ENCODE measurements around the gene CASD1. TPM values are rescaled to one million over a fixed set of nuclear protein-coding genes. Genes with fewer than 3 reads are reported as not detected.

Gene CASD1
- total RNA-seq, 1 experiment from 2014 or later = 14.0 TPM

GRCh38 chr7:94486216-94486615, 23.4 kb upstream of the CASD1 start:
- intact Hi-C loops (cut with micrococcal nuclease; ENCODE audit: unreplicated experiment) = no loop called here
- TF ChIP-seq CTCF (conservative IDR thresholded peaks at IDR 0.05) (no peak), EZH2 (IDR thresholded peaks at IDR 0.05; ENCODE audit: low read depth) (no peak)

GRCh38 chr7:94491410-94491809, 18.2 kb upstream of the CASD1 start:
- DNase-seq = no peak
- H4K20me1 ChIP-seq (ENCODE audit: insufficient read depth) = no peaks in the 10 kb centered on the region
- TF ChIP-seq EZH2 (IDR thresholded peaks at IDR 0.05; ENCODE audit: low read depth) (no peak), CTCF (conservative IDR thresholded peaks at IDR 0.05) (no peak)

More at GRCh38 chr7:94486216-94486615, 23.4 kb upstream of the CASD1 start:
- H2AFZ ChIP-seq = no peak overlapping the region
- no peaks in the 10 kb centered on the region for H3K9me2 ChIP-seq (ENCODE audit: insufficient read depth)
- no peaks in the 10 kb centered on the region for H4K20me1 ChIP-seq (ENCODE audit: insufficient read depth)
- no peaks in the 10 kb centered on the region for H3K27me3 ChIP-seq (ENCODE audit: insufficient read depth, low read depth)
- ChIA-PET POLR2A (ENCODE audit: unreplicated experiment) (no interaction called here), CTCF (no interaction called here)
- no peaks in the 10 kb centered on the region for H3F3A ChIP-seq (ENCODE audit: insufficient read depth, low read depth)
- no peaks in the 10 kb centered on the region for H3K79me2 ChIP-seq (ENCODE audit: low read depth)
- H3K4me3 ChIP-seq = no peak overlapping the region
- H3K27ac ChIP-seq = no peak overlapping the region
- no peaks in the 10 kb centered on the region for H3K9me3 ChIP-seq (ENCODE audit: insufficient read depth, low read depth)
- DNase-seq = no peak
- H3K36me3 ChIP-seq (ENCODE audit: low read depth) = no peaks in the 10 kb centered on the region
- H3K4me1 ChIP-seq (replicated peaks; ENCODE audit: insufficient read depth) = no peaks in the 10 kb centered on the region
- BruUV-seq (replicated peaks) = no TSS peak
- H3K4me2 ChIP-seq = no peak overlapping the region

GRCh38 chr7:94492601-94493000, 17.0 kb upstream of the CASD1 start:
- H3K36me3 ChIP-seq (ENCODE audit: low read depth) = no peaks in the 10 kb centered on the region
- H3K27ac ChIP-seq = no peak overlapping the region
- no peak overlapping the region for H2AFZ ChIP-seq
- intact Hi-C loops (cut with micrococcal nuclease; ENCODE audit: unreplicated experiment) = no loop called here
- H3K4me2 ChIP-seq = no peak overlapping the region
- H3K27me3 ChIP-seq (ENCODE audit: insufficient read depth, low read depth) = no peaks in the 10 kb centered on the region
- TF ChIP-seq CTCF (conservative IDR thresholded peaks at IDR 0.05) = no peak
- TF ChIP-seq EZH2 (IDR thresholded peaks at IDR 0.05; ENCODE audit: low read depth) = no peak
- no TSS peak for BruUV-seq (replicated peaks)
- DNase-seq = no peak
- no peaks in the 10 kb centered on the region for H4K20me1 ChIP-seq (ENCODE audit: insufficient read depth)
- no peaks in the 10 kb centered on the region for H3K79me2 ChIP-seq (ENCODE audit: low read depth)
- CTCF ChIA-PET = no interaction called here
- H3F3A ChIP-seq (ENCODE audit: insufficient read depth, low read depth) = no peaks in the 10 kb centered on the region
- H3K4me1 ChIP-seq (replicated peaks; ENCODE audit: insufficient read depth) = no peaks in the 10 kb centered on the region
- no peaks in the 10 kb centered on the region for H3K9me3 ChIP-seq (ENCODE audit: insufficient read depth, low read depth)
- no peak overlapping the region for H3K4me3 ChIP-seq
- POLR2A ChIA-PET (ENCODE audit: unreplicated experiment) = no interaction called here
- no peaks in the 10 kb centered on the region for H3K9me2 ChIP-seq (ENCODE audit: insufficient read depth)

More at GRCh38 chr7:94491410-94491809, 18.2 kb upstream of the CASD1 start:
- intact Hi-C loops (cut with micrococcal nuclease; ENCODE audit: unreplicated experiment) = no loop called here
- Histone ChIP-seq H3K27ac (no peak overlapping the region), H3K4me3 (no peak overlapping the region), H3K79me2 (ENCODE audit: low read depth) (no peaks in the 10 kb centered on the region), H3F3A (ENCODE audit: insufficient read depth, low read depth) (no peaks in the 10 kb centered on the region), H3K4me1 (replicated peaks; ENCODE audit: insufficient read depth) (no peaks in the 10 kb centered on the region), H3K4me2 (no peak overlapping the region), H2AFZ (no peak overlapping the region), H3K9me3 (ENCODE audit: insufficient read depth, low read depth) (no peaks in the 10 kb centered on the region), H3K9me2 (ENCODE audit: insufficient read depth) (no peaks in the 10 kb centered on the region), H3K36me3 (ENCODE audit: low read depth) (no peaks in the 10 kb centered on the region), H3K27me3 (ENCODE audit: insufficient read depth, low read depth) (no peaks in the 10 kb centered on the region)
- ChIA-PET POLR2A (ENCODE audit: unreplicated experiment) (no interaction called here), CTCF (no interaction called here)
- no TSS peak for BruUV-seq (replicated peaks)

All from PC-9 (cell line).